AG10803 (cell line): Measurements from ENCODE around the gene WWP2.
"Not testable (repeated sequence)": the region's sequence is repeated elsewhere in the genome, so short reads cannot be mapped to it uniquely, and the experiment has no call there.

Source experiments
- DNase-seq: peaks from one replicate; pipeline ENCODE4 v3.0.0; 2010; ENCODE audit warnings: low read depth
- H3K4me3 ChIP-seq: 2 replicates; pipeline ENCODE4 v1.5.1; 2011; ENCODE audit warnings: mild to moderate bottlenecking, low read length, control low read depth
- CTCF ChIP-seq: conservative IDR thresholded peaks from 2 replicates; pipeline ENCODE4 v1.5.1; 2011; ENCODE audit warnings: mild to moderate bottlenecking, low read length, control low read depth, inconsistent platforms

WWP2 gene

GRCh38 chr16:69816996-69817395 lies 54.9 kb downstream of the WWP2 start:
- no peak overlapping the region for H3K4me3 ChIP-seq
- no peak for DNase-seq
- no peak for TF ChIP-seq CTCF

- no peak overlapping the region for H3K4me3 ChIP-seq
- no peak for DNase-seq
- TF ChIP-seq CTCF: no peak
Observed at GRCh38 chr16:69818891-69819545, 56.9 kb downstream of the WWP2 start.

GRCh38 chr16:69820926-69821541 lies 58.9 kb downstream of the WWP2 start:
- TF ChIP-seq CTCF: no peak
- H3K4me3 ChIP-seq: peak overlapping the region; percentile 50
- DNase-seq: peak; percentile 79

- no peak overlapping the region for H3K4me3 ChIP-seq
- TF ChIP-seq CTCF: no peak
- DNase-seq: no peak
Observed at GRCh38 chr16:69821844-69822173, 59.7 kb downstream of the WWP2 start.

- DNase-seq: no peak
- no peak overlapping the region for H3K4me3 ChIP-seq
- no peak for TF ChIP-seq CTCF
Observed at GRCh38 chr16:69822174-69822935, 60.2 kb downstream of the WWP2 start.

- DNase-seq: no peak
- no peak for TF ChIP-seq CTCF
- no peak overlapping the region for H3K4me3 ChIP-seq
Observed at GRCh38 chr16:69823831-69824563, 61.9 kb downstream of the WWP2 start.

GRCh38 chr16:69824564-69825142 lies 62.5 kb downstream of the WWP2 start:
- DNase-seq: not testable (repeated sequence)

More at GRCh38 chr16:69824564-69825142, 62.5 kb downstream of the WWP2 start:
- H3K4me3 ChIP-seq: not testable (repeated sequence)
